ENCODE results near the gene ZFAND3.

GRCh38 chr6:38068854-38069590 is 249.5 kb downstream of the ZFAND3 start:
- TF ChIP-seq CTCF (IDR thresholded peaks at IDR 0.05) (no peak), POLR2AphosphoS5 (IDR thresholded peaks at IDR 0.05) (no peak), EP300 (IDR thresholded peaks at IDR 0.05) (no peak), POLR2A (IDR thresholded peaks at IDR 0.05) (no peak)

Measured in upper lobe of left lung (tissue), 4 donors.